K562 (cell line): ENCODE data around the gene HYAL1. TPM values are rescaled to one million over a fixed set of nuclear protein-coding genes. Genes with fewer than 3 reads are reported as not detected.

Experiments
- ELF1 ChIP-seq: fragments of 200-800 bp; sonication (Bioruptor generic); IDR thresholded peaks from 2 replicates; pipeline ENCODE4 v1.6.1; 2016; ENCODE audit warnings: missing genetic modification characterization, missing compliant biosample characterization
- NR2C1 ChIP-seq, 2 experiments: fragments of 450-650 bp; IDR thresholded peaks; 2 replicates each; pipeline ENCODE4 v1.6.1; 2017; ENCODE audit warnings: mild to moderate bottlenecking in 2 of 2, antibody characterized with exemption in 1 of 2, inconsistent platforms in 1 of 2, missing compliant biosample characterization in 1 of 2, missing genetic modification characterization in 1 of 2
- TAF15 ChIP-seq: fragments of 200-400 bp; formaldehyde crosslinking; IDR thresholded peaks from 2 replicates; pipeline ENCODE4 v1.6.1; 2017; ENCODE audit warnings: mild to moderate bottlenecking, low read depth, low read length, moderate library complexity
- XRCC4 ChIP-seq: IDR thresholded peaks from one replicate; pipeline ENCODE4 v1.6.1; 2011; ENCODE audit not compliant: insufficient read depth, insufficient read length; ENCODE audit errors: extremely low read depth
- polyA plus RNA-seq, 8 experiments: library from polyadenylated mRNA; depleted of rRNA in 4 of 8; stranded (reverse) in 5 of 8; unstranded in 3 of 8; fragments of >200 nt; fragmentation: Nextera tagmentation in 2 of 8; fragmentation: Illumina TruSeq in 1 of 8; extraction: Ambion mirVana in 2 of 8; extraction: Trizol in 1 of 8; gene quantifications; 2 replicates each; pipeline versions ENCODE4 v1.2.1 to v1.2.3, GENCODE V29; 2011 to 2014; ENCODE audit warnings: inconsistent platforms in 1 of 8, missing spikeins in 1 of 8
- total RNA-seq, 7 experiments: library from RNA; depleted of rRNA in 6 of 7; stranded (reverse); fragments of >200 nt in 6 of 7; fragmentation: Illumina TruSeq in 2 of 7; extraction: Trizol in 2 of 7; gene quantifications; 2 replicates each; pipeline versions ENCODE4 v1.2.1 to v1.2.3, GENCODE V29; 2011 to 2021; ENCODE audit warnings: low replicate concordance in 1 of 7
- TF ChIP-seq, protein P1 (sequence below): fragments of 450-650 bp; IDR thresholded peaks from 2 replicates; pipeline ENCODE4 v1.6.1; 2016; ENCODE audit warnings: mild to moderate bottlenecking, moderate library complexity
- TF ChIP-seq, protein P2 (sequence below): sonication (generic); formaldehyde crosslinking; IDR thresholded peaks from 2 replicates; pipeline ENCODE4 v1.8.0; 2022; ENCODE audit warnings: mild to moderate bottlenecking, missing genetic modification reagents, borderline replicate concordance
- TF ChIP-seq, protein P3 (sequence below): fragments of 250-450 bp; sonication (Bioruptor Pico); IDR thresholded peaks from 2 replicates; pipeline ENCODE4 v1.8.0; 2022; ENCODE audit warnings: moderate library complexity, mild to moderate bottlenecking, inconsistent platforms

The HYAL1 gene
- total and polyA plus RNA-seq, 9 of the 15 experiments (the other 6 are each of a cell fraction or from before 2014, with no cell fraction given) = 1.4 to 8.5 (median 4.7) TPM

DNA sequence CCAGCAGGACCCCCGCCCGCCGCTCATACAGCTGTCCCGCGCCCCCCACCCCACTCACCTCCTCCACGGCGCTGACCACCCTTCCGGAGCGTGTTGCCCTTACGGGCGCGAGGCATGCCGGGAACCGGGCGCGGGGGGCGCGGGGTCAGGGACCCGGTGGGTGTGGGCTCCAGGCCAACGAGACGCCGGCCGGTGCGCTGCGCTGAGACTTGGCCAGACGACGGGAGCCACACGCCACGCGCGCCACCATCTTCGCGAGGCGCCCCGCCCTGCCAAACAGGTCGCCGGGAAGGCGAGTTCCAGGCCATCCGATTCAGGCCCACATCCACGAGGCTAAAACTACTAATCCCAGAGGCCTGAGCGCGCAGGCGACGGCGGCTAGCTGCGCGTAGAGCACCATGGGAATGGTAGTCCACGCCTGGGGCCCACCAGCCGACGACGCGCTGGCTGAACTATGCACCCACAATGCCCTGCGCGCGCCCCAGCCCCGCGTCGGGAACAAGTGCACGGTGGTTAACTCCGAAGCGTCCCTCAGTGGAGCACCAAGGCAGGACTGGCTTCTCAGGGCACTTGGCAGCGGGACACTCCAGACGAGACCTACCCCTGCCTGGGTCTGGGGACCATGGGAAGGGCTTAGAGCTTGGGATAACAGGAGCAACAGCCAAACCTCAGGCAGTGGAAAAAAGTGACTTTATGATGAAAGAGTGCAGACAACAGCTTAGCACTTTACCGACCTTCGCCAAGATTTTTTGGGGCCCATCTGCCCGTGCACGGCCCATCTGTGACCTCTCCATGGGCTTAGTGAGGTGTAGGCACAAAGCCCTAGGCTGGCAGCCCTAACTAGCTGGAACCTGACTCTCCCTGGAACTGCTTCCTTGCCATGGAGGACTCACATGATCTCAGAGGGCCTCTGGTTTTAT, 11.0 kb downstream of the HYAL1 start, which contains the start of gene IFRD2 (continued):
- TF ChIP-seq NR2C1 (IDR thresholded peaks at IDR 0.05) = peak; percentile 78
- peak; percentile 92 for TF ChIP-seq NR2C1 (tag; IDR thresholded peaks at IDR 0.05)
- TF ChIP-seq, protein P1, sequence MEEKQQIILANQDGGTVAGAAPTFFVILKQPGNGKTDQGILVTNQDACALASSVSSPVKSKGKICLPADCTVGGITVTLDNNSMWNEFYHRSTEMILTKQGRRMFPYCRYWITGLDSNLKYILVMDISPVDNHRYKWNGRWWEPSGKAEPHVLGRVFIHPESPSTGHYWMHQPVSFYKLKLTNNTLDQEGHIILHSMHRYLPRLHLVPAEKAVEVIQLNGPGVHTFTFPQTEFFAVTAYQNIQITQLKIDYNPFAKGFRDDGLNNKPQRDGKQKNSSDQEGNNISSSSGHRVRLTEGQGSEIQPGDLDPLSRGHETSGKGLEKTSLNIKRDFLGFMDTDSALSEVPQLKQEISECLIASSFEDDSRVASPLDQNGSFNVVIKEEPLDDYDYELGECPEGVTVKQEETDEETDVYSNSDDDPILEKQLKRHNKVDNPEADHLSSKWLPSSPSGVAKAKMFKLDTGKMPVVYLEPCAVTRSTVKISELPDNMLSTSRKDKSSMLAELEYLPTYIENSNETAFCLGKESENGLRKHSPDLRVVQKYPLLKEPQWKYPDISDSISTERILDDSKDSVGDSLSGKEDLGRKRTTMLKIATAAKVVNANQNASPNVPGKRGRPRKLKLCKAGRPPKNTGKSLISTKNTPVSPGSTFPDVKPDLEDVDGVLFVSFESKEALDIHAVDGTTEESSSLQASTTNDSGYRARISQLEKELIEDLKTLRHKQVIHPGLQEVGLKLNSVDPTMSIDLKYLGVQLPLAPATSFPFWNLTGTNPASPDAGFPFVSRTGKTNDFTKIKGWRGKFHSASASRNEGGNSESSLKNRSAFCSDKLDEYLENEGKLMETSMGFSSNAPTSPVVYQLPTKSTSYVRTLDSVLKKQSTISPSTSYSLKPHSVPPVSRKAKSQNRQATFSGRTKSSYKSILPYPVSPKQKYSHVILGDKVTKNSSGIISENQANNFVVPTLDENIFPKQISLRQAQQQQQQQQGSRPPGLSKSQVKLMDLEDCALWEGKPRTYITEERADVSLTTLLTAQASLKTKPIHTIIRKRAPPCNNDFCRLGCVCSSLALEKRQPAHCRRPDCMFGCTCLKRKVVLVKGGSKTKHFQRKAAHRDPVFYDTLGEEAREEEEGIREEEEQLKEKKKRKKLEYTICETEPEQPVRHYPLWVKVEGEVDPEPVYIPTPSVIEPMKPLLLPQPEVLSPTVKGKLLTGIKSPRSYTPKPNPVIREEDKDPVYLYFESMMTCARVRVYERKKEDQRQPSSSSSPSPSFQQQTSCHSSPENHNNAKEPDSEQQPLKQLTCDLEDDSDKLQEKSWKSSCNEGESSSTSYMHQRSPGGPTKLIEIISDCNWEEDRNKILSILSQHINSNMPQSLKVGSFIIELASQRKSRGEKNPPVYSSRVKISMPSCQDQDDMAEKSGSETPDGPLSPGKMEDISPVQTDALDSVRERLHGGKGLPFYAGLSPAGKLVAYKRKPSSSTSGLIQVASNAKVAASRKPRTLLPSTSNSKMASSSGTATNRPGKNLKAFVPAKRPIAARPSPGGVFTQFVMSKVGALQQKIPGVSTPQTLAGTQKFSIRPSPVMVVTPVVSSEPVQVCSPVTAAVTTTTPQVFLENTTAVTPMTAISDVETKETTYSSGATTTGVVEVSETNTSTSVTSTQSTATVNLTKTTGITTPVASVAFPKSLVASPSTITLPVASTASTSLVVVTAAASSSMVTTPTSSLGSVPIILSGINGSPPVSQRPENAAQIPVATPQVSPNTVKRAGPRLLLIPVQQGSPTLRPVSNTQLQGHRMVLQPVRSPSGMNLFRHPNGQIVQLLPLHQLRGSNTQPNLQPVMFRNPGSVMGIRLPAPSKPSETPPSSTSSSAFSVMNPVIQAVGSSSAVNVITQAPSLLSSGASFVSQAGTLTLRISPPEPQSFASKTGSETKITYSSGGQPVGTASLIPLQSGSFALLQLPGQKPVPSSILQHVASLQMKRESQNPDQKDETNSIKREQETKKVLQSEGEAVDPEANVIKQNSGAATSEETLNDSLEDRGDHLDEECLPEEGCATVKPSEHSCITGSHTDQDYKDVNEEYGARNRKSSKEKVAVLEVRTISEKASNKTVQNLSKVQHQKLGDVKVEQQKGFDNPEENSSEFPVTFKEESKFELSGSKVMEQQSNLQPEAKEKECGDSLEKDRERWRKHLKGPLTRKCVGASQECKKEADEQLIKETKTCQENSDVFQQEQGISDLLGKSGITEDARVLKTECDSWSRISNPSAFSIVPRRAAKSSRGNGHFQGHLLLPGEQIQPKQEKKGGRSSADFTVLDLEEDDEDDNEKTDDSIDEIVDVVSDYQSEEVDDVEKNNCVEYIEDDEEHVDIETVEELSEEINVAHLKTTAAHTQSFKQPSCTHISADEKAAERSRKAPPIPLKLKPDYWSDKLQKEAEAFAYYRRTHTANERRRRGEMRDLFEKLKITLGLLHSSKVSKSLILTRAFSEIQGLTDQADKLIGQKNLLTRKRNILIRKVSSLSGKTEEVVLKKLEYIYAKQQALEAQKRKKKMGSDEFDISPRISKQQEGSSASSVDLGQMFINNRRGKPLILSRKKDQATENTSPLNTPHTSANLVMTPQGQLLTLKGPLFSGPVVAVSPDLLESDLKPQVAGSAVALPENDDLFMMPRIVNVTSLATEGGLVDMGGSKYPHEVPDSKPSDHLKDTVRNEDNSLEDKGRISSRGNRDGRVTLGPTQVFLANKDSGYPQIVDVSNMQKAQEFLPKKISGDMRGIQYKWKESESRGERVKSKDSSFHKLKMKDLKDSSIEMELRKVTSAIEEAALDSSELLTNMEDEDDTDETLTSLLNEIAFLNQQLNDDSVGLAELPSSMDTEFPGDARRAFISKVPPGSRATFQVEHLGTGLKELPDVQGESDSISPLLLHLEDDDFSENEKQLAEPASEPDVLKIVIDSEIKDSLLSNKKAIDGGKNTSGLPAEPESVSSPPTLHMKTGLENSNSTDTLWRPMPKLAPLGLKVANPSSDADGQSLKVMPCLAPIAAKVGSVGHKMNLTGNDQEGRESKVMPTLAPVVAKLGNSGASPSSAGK = no peak; the same call in none of the 2 replicates
- TF ChIP-seq, protein P2, sequence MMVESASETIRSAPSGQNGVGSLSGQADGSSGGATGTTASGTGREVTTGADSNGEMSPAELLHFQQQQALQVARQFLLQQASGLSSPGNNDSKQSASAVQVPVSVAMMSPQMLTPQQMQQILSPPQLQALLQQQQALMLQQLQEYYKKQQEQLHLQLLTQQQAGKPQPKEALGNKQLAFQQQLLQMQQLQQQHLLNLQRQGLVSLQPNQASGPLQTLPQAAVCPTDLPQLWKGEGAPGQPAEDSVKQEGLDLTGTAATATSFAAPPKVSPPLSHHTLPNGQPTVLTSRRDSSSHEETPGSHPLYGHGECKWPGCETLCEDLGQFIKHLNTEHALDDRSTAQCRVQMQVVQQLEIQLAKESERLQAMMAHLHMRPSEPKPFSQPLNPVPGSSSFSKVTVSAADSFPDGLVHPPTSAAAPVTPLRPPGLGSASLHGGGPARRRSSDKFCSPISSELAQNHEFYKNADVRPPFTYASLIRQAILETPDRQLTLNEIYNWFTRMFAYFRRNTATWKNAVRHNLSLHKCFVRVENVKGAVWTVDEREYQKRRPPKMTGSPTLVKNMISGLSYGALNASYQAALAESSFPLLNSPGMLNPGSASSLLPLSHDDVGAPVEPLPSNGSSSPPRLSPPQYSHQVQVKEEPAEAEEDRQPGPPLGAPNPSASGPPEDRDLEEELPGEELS (CRISPR knock-in tag) = no peak
- TF ChIP-seq XRCC4 = no peak
- TF ChIP-seq TAF15 = no peak
- no peak for TF ChIP-seq ELF1 (tag)
- TF ChIP-seq, protein P3, sequence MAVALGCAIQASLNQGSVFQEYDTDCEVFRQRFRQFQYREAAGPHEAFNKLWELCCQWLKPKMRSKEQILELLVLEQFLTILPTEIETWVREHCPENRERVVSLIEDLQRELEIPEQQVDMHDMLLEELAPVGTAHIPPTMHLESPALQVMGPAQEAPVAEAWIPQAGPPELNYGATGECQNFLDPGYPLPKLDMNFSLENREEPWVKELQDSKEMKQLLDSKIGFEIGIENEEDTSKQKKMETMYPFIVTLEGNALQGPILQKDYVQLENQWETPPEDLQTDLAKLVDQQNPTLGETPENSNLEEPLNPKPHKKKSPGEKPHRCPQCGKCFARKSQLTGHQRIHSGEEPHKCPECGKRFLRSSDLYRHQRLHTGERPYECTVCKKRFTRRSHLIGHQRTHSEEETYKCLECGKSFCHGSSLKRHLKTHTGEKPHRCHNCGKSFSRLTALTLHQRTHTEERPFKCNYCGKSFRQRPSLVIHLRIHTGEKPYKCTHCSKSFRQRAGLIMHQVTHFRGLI (CRISPR knock-in tag) = no peak
